Stomach smooth muscle (tissue), 2 donors: ENCODE data around the gene TTC39C.
A peak's percentile ranks its signal among the peaks of the same experiment; 100 is the strongest.

Source experiments
- H3K27ac ChIP-seq: one replicate; pipeline ENCODE4 v1.7.0; 2013; ENCODE audit warnings: mild to moderate bottlenecking, low read length, inconsistent platforms
- H3K27me3 ChIP-seq, 2 donors: one replicate each; pipeline ENCODE4 v1.7.0; 2013; ENCODE audit warnings: low read length in 2 of 2; ENCODE audit not compliant: insufficient read depth in 2 of 2, control insufficient read depth in 1 of 2
- H3K36me3 ChIP-seq, 2 donors: one replicate each; pipeline ENCODE4 v1.7.0; 2013; ENCODE audit warnings: low read length in 2 of 2; ENCODE audit not compliant: control insufficient read depth in 2 of 2, insufficient read depth in 2 of 2
- H3K4me1 ChIP-seq: one replicate; pipeline ENCODE4 v1.7.0; 2013; ENCODE audit warnings: low read length; ENCODE audit not compliant: control insufficient read depth, insufficient read depth
- H3K4me3 ChIP-seq, 2 donors: one replicate each; pipeline ENCODE4 v1.7.0; 2013; ENCODE audit warnings: low read length in 2 of 2
- H3K9ac ChIP-seq, 2 donors: one replicate each; pipeline ENCODE4 v1.7.0; 2013; ENCODE audit warnings: low read length in 2 of 2, mild to moderate bottlenecking in 1 of 2
- H3K9me3 ChIP-seq, 2 donors: one replicate each; pipeline ENCODE4 v1.7.0; 2013; ENCODE audit warnings: low read length in 2 of 2; ENCODE audit not compliant: control insufficient read depth in 2 of 2
- donor health status: healthy.
- donor health status: Pancreatic carcinoma.

Gene TTC39C

GRCh38 chr18:24039671-24040070 is 25.1 kb downstream of the TTC39C start:
- no peak overlapping the region for H3K9ac ChIP-seq
- H3K4me3 ChIP-seq: no peak overlapping the region
- H3K27ac ChIP-seq: no peak overlapping the region
- H3K36me3 ChIP-seq: no peaks in the 10 kb centered on the region
- no peaks in the 10 kb centered on the region for H3K27me3 ChIP-seq
- H3K4me1 ChIP-seq: no peaks in the 10 kb centered on the region
- no peaks in the 10 kb centered on the region for H3K9me3 ChIP-seq

GRCh38 chr18:24041691-24042090 is 27.1 kb downstream of the TTC39C start:
- Histone ChIP-seq H3K36me3 (no peaks in the 10 kb centered on the region), H3K27me3 (no peaks in the 10 kb centered on the region), H3K27ac (no peak overlapping the region), H3K4me1 (no peaks in the 10 kb centered on the region), H3K4me3 (no peak overlapping the region), H3K9ac (no peak overlapping the region), H3K9me3 (no peaks in the 10 kb centered on the region)

- Histone ChIP-seq H3K9me3 (no peaks in the 10 kb centered on the region), H3K4me1 (no peaks in the 10 kb centered on the region), H3K9ac (no peak overlapping the region), H3K27me3 (no peaks in the 10 kb centered on the region), H3K4me3 (no peak overlapping the region), H3K36me3 (no peaks in the 10 kb centered on the region), H3K27ac (no peak overlapping the region)
These were observed 28.8 kb downstream of the TTC39C start for GRCh38 chr18:24043403-24043802.

- no peak overlapping the region for H3K4me3 ChIP-seq
- H3K4me1 ChIP-seq: no peaks in the 10 kb centered on the region
- no peak overlapping the region for H3K9ac ChIP-seq
- H3K27me3 ChIP-seq: no peaks in the 10 kb centered on the region
- H3K36me3 ChIP-seq: no peaks in the 10 kb centered on the region
- no peaks in the 10 kb centered on the region for H3K9me3 ChIP-seq
- no peak overlapping the region for H3K27ac ChIP-seq
These were observed 33.7 kb downstream of the TTC39C start for GRCh38 chr18:24048261-24048660.

- Histone ChIP-seq H3K27me3 (no peaks in the 10 kb centered on the region), H3K36me3 (no peaks in the 10 kb centered on the region), H3K9me3 (no peaks in the 10 kb centered on the region), H3K4me1 (no peaks in the 10 kb centered on the region), H3K4me3 (no peak overlapping the region), H3K27ac (no peak overlapping the region), H3K9ac (no peak overlapping the region)
These were observed 34.6 kb downstream of the TTC39C start for GRCh38 chr18:24049142-24049541.

GRCh38 chr18:24051031-24051947 is 36.7 kb downstream of the TTC39C start:
- H3K9me3 ChIP-seq: no peaks in the 10 kb centered on the region
- no peaks in the 10 kb centered on the region for H3K27me3 ChIP-seq
- no peak overlapping the region for H3K4me3 ChIP-seq
- no peak overlapping the region for H3K27ac ChIP-seq
- no peaks in the 10 kb centered on the region for H3K36me3 ChIP-seq
- no peak overlapping the region for H3K9ac ChIP-seq
- H3K4me1 ChIP-seq: no peaks in the 10 kb centered on the region

- no peaks in the 10 kb centered on the region for H3K36me3 ChIP-seq
- no peaks in the 10 kb centered on the region for H3K9me3 ChIP-seq
- H3K4me1 ChIP-seq: no peaks in the 10 kb centered on the region
- no peak overlapping the region for H3K4me3 ChIP-seq
- no peak overlapping the region for H3K9ac ChIP-seq
- H3K27me3 ChIP-seq: no peaks in the 10 kb centered on the region
- H3K27ac ChIP-seq: no peak overlapping the region
These were observed 37.5 kb downstream of the TTC39C start for GRCh38 chr18:24052053-24052452.

- no peak overlapping the region for H3K4me3 ChIP-seq
- H3K9me3 ChIP-seq: no peaks in the 10 kb centered on the region
- no peaks in the 10 kb centered on the region for H3K36me3 ChIP-seq
- H3K27ac ChIP-seq: no peak overlapping the region
- H3K27me3 ChIP-seq: no peaks in the 10 kb centered on the region
- no peak overlapping the region for H3K9ac ChIP-seq
- H3K4me1 ChIP-seq: no peaks in the 10 kb centered on the region
These were observed 38.7 kb downstream of the TTC39C start for GRCh38 chr18:24053211-24053610.

GRCh38 chr18:24054130-24054529 is 39.6 kb downstream of the TTC39C start:
- Histone ChIP-seq H3K27me3 (no peaks in the 10 kb centered on the region), H3K27ac (no peak overlapping the region), H3K4me3 (no peak overlapping the region), H3K36me3 (no peaks in the 10 kb centered on the region), H3K9ac (no peak overlapping the region), H3K9me3 (no peaks in the 10 kb centered on the region), H3K4me1 (no peaks in the 10 kb centered on the region)

GRCh38 chr18:24055009-24055804 is 40.7 kb downstream of the TTC39C start:
- no peak overlapping the region for H3K9ac ChIP-seq
- no peak overlapping the region for H3K27ac ChIP-seq
- no peaks in the 10 kb centered on the region for H3K36me3 ChIP-seq
- H3K9me3 ChIP-seq: no peaks in the 10 kb centered on the region
- H3K27me3 ChIP-seq: no peaks in the 10 kb centered on the region
- no peaks in the 10 kb centered on the region for H3K4me1 ChIP-seq
- H3K4me3 ChIP-seq: peak overlapping the region in 1 of 2 donors; percentile 14

- no peaks in the 10 kb centered on the region for H3K36me3 ChIP-seq
- no peaks in the 10 kb centered on the region for H3K27me3 ChIP-seq
- no peaks in the 10 kb centered on the region for H3K9me3 ChIP-seq
- H3K4me3 ChIP-seq: peak overlapping the region in 1 of 2 donors; percentile 14
- no peak overlapping the region for H3K27ac ChIP-seq
- no peaks in the 10 kb centered on the region for H3K4me1 ChIP-seq
- no peak overlapping the region for H3K9ac ChIP-seq
These were observed 41.3 kb downstream of the TTC39C start for GRCh38 chr18:24055878-24056277.
